NCI-H128 (cell line): ENCODE results near the gene F7.
"Not testable (repeated sequence)": the region's sequence is repeated elsewhere in the genome, so short reads cannot be mapped to it uniquely, and the experiment has no call there.

ENCODE experiments used
- DNase-seq: peaks from one replicate; lab custom pipeline; 2025; ENCODE audit not compliant: unreplicated experiment; lab: John Stamatoyannopoulos, UW

Gene F7

GRCh38 chr13:113098162-113098732 lies 7.3 kb upstream of the F7 start:
- DNase-seq, result no peak

DNA sequence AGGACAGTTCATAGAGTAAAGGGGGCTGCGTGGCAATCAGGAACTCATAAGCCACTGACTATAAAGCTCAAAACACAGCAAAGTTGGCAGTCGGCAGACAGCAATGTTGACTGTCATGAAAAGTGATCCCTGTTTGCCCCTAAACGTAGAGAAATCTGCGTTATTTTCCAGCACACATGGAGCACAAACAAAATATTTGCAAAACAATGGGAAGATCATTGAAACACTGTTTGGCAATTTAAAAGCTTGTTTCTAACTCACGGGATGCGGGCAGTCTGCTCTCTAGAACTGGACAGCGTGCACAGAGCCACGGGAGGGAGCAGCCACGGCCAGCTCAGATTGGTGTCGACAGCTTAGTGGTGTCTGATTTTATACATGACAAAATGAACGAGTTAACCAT lies 6.4 kb upstream of the F7 start:
- DNase-seq, result no peak

DNA sequence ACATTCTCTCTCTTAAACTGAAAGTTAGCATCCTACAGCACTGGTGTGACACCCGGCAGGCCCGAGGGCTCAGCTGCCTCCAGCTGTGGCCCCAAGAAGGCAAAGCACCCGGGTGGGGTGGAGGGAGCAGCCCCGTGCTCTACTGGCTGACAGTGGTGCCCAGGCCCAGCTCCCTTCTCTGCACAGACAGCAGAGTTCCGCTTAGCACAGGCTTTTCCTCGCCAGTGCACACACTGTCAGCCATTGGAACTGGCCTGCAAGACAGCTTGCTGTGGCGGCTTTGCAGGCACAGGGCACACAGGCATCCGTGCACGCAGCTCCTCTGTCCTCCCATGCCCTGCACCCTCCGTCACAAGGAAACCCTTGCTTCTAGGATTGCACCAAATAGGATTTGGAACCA lies 3.3 kb upstream of the F7 start:
- not testable (repeated sequence) for DNase-seq

DNA sequence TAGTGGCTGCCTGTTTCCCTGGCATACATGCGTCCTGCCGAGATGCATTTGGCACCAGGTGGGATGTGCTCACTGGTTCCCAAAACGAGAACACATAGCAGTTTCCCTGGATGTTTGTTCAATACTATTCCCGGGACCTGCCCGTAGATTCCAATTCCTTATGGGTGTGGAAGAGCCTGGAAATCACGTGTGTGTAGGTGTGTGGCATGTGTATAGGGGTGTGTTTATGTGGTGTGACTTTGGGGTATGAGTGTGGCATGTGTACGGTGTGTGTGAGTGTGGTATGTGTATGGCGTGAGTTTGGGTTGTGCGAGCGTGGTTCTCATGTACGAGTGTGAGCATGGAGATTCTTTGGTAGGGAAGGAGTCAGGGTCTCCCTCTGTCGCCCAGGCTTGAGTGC lies 2.9 kb upstream of the F7 start:
- DNase-seq, result no peak

- no peak for DNase-seq
These were observed 1.9 kb upstream of the F7 start for GRCh38 chr13:113103646-113104045.

DNA sequence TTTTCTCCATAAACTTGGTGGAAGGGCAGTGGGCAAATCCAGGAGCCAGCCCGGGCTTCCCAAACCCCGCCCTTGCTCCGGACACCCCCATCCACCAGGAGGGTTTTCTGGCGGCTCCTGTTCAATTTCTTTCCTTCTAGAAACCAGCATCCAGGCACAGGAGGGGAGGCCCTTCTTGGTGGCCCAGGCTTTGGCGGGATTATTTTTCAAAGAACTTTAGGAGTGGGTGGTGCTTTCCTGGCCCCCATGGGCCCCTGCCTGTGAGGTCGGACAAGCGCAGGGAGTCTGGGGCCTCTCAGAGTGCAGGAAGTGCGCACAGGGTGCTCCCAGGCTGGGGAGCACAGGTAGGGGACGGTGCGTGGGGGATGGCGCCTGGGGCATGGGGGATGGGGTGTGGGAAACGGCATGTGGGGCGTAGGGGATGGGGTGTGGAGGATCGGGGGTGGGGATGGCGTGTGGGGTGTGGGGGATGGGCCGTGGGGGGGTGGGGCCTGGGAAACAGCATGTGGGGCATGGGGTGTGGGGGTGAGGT lies 396 bp downstream of the F7 start:
- DNase-seq, result no peak

DNA sequence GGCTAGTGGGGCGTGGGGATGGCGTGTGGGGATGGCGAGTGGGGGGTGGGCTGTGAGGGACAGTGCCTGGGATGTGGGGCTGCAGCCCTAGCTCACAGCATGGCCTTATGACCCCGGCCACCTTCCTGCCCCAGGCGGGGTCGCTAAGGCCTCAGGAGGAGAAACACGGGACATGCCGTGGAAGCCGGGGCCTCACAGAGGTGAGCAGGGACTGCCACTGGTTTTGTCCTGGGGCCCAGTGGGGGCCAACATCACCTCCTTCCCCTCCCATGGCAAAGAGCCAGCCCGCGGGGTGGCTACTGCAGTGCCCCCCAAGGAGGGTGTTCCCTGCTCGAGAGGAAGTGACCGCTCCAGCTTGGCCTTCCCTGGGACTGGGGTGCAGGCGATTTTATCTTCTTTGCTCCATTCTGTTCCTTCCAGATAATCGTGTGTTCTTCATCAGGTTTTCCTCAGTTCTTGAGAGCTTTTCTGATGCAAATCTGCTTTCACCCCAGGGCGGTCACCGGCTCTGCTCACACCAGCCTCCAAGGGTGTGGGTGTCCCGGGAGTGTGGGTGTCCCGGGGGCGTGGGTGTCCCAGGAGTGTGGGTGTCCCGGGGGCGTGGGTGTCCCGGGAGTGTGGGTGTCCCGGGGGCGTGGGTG lies 1.2 kb downstream of the F7 start:
- DNase-seq, result no peak

DNA sequence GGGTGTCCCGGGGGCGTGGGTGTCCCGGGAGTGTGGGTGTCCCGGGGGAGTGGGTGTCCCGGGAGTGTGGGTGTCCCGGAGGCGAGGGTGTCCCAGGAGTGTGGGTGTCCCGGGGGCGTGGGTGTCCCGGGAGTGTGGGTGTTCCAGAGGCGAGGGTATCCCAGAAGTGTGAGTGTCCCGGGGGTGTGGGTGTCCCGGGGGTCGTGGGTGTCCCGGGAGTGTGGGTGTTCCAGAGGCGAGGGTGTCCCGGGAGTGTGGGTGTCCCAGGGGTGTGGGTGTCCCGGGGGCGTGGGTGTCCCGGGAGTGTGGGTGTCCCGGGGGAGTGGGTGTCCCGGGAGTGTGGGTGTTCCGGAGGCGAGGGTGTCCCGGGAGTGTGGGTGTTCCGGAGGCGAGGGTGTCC lies 2.9 kb downstream of the F7 start:
- not testable (repeated sequence) for DNase-seq

- DNase-seq, result no peak
These were observed 3.8 kb downstream of the F7 start for GRCh38 chr13:113109151-113110047.

- no peak for DNase-seq
These were observed 4.7 kb downstream of the F7 start for GRCh38 chr13:113110048-113110851.

- DNase-seq, result no peak
These were observed 5.3 kb downstream of the F7 start for GRCh38 chr13:113110852-113111315.

GRCh38 chr13:113111821-113112220 lies 6.2 kb downstream of the F7 start:
- DNase-seq, result not testable (repeated sequence)

DNA sequence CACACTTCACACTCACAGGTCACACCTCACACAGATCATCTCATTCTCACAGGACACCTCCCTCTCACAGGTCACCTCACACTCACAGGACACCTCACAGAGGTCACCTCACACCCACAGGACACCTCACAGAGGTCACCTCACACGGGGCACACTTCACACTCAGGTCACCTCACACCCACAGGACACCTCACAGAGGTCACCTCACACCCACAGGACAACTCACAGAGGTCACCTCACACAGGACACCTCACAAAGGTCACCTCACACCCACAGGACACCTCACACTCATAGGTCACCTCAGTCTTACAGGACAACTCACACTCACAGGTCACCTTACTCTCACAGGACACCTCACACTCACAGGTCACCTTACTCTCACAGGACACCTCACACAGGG lies 6.9 kb downstream of the F7 start:
- not testable (repeated sequence) for DNase-seq

DNA sequence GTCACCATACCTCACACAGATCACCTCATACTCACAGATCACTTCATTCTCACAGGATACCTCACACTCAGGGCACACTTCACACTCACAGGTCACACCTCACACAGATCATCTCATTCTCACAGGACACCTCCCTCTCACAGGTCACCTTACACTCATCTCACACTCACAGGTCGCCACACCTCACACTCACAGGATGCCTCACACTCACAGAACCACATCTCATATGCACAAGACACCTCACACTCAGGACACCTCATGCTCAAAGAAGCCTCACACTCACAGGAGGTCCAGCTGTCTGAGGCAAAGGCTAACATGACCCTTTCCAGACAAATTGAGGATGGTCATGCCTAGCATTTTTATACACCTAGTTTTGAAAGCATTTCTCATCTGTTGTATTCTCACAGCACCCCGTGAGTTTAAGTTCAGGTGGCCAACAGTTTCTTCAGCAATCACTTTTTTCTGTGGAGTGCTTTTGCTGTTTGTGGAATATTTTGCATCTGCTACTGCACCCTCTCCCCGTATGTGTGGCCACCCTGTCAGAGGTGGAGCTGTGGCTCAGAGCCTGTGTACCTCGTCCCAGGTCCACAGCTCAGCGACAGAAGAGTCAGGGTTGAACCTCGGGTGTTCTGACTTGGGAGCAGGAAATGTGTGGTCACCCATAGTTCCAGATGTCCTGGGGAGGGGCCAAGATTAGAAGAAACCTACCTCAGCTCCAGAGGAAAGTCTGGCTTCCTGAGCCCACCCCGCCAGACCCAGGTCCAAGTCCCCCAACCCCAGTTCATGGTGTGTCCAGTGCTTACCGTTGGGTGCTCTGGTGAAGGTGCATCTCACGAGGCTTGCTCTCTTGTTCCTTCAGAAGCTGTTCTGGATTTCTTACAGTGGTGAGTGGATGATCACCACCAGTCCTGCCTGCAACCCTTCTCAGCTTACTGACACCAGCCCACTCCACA lies 7.6 kb downstream of the F7 start:
- DNase-seq, result no peak

- DNase-seq, result no peak
These were observed 8.3 kb downstream of the F7 start for GRCh38 chr13:113113846-113114271.

GRCh38 chr13:113114511-113115362 lies 9.1 kb downstream of the F7 start:
- no peak for DNase-seq

DNA sequence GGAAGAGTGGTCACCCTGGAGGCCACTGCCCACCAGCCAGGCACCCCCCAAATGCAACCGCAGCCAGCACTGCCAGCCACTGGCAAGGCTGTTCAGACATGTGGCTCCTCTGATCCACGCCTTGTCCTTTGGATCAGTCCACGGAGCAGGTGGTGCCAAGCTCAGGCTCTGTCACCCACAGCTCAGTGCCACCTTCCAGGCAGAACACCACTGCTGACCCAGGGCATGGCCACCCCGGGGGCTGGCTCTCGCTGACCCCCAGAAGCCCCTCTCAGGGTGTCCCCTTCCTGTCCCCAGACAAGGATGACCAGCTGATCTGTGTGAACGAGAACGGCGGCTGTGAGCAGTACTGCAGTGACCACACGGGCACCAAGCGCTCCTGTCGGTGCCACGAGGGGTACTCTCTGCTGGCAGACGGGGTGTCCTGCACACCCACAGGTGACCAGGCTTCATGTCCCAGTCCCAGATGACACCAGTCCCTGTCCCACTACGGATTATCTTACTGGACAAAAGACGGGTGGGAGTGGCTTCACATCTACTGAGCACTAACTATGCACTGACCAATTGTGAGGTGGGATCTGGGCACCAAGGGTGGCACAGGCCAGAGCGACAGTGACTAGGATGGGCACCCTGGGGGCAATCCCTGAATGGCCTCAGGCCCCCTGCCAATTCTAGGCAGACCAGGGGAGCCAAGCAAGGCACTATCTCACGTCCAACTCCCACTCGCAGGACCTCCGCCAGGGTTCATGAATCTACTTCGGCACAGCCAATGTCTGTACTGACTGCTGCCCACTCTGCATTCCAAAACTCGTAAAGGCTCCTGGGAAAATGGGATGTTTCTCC lies 10.0 kb downstream of the F7 start:
- DNase-seq, result no peak

DNA sequence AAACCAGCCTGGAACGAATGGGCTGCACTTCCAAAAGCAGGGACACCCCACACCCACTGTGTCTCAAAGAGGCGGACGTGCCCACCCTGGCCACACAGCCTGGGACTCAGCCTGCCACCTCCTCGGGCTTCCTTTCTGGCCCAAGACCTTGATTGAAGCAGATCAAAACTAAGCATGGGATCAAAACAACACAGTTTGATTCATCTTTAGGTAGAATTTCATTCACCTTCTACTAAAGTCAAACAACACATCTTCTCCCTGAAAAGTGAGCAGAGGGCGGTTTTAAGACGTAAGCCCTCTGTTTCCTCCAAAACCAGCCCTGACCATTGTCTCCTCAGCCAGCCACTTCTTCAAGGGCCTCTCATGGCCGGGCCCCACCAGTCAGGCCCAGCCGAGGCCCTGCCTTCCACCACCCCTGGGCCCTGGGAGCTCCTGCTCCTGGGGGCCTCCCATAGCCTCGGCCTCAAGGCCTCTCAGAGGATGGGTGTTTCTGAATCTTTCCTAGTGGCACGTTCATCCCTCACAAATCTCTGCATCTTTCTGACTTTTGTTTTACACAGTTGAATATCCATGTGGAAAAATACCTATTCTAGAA lies 10.7 kb downstream of the F7 start:
- DNase-seq, result no peak
